ENCODE results near the gene SLC9B2. TPM values are rescaled to one million over a fixed set of nuclear protein-coding genes. Genes with fewer than 3 reads are reported as not detected.

Gene SLC9B2
- total and polyA plus RNA-seq, 2 donors from 2014 or later, result 0.80 to 6.0 TPM

DNA sequence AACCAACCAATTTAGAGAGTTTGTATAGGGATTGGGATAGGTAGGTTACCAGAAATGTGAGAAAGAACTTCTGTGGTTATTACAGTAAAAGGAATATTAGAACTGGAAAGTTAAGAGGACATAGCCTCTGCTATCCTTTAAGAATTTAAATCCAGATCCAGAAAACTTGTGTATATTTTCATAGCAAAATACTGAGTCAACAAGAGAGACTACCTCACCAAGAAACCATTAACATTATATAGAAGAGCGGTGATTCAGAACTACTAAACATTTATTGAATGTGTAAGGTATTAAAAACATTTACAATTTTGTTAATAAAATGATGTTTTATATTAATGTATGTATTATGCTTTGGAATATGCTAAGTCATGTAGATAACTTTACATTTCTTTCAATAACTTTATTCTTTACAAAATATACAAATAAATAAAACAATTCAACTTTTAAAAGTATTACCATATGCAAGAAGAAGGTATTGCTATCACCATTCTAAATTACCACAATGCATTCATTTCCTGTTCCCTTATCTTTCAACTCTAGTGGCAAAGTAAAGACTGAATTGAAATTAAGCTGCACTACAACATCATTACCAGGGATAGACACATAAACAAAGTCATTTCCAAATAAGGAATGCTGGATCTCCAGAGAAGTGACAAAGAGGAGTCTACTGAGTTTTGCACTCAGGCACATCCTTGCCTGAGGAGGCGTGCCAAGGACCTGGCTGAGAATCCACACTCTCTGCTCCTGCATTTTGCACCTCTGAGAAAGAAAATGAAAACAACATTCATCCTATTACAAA, 29.2 kb upstream of the SLC9B2 start:
- no peaks in the 10 kb centered on the region for H3K4me1 ChIP-seq (ENCODE audit: control insufficient read depth in 2 of 3, insufficient read depth in 2 of 3, low read depth in 1 of 3, low read length in 3 of 3)
- H3K4me3 ChIP-seq (ENCODE audit: low read length in 3 of 3), result no peak overlapping the region
- H3K27me3 ChIP-seq (ENCODE audit: control insufficient read depth, insufficient read depth, low read length), result no peaks in the 10 kb centered on the region
- intact Hi-C loops (cut with DNase I), result no loop called here
- FAIRE-seq (no peak), DNase-seq (no peak)
- H3K9ac ChIP-seq (ENCODE audit: low read length in 3 of 3), result no peak overlapping the region
- H3K27ac ChIP-seq (ENCODE audit: low read depth in 2 of 2, low read length in 2 of 2), result no peak overlapping the region
- H3K36me3 ChIP-seq (ENCODE audit: control insufficient read depth in 2 of 3, insufficient read depth in 3 of 3, low read length in 3 of 3), result no peaks in the 10 kb centered on the region
- TF ChIP-seq, protein P1, sequence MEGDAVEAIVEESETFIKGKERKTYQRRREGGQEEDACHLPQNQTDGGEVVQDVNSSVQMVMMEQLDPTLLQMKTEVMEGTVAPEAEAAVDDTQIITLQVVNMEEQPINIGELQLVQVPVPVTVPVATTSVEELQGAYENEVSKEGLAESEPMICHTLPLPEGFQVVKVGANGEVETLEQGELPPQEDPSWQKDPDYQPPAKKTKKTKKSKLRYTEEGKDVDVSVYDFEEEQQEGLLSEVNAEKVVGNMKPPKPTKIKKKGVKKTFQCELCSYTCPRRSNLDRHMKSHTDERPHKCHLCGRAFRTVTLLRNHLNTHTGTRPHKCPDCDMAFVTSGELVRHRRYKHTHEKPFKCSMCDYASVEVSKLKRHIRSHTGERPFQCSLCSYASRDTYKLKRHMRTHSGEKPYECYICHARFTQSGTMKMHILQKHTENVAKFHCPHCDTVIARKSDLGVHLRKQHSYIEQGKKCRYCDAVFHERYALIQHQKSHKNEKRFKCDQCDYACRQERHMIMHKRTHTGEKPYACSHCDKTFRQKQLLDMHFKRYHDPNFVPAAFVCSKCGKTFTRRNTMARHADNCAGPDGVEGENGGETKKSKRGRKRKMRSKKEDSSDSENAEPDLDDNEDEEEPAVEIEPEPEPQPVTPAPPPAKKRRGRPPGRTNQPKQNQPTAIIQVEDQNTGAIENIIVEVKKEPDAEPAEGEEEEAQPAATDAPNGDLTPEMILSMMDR (IDR thresholded peaks at IDR 0.05; ENCODE audit: borderline replicate concordance, extremely low read depth, insufficient read depth), result no peak
- no peaks in the 10 kb centered on the region for H3K9me3 ChIP-seq (ENCODE audit: control insufficient read depth in 2 of 3, insufficient read depth in 1 of 3, low read length in 3 of 3)

DNA sequence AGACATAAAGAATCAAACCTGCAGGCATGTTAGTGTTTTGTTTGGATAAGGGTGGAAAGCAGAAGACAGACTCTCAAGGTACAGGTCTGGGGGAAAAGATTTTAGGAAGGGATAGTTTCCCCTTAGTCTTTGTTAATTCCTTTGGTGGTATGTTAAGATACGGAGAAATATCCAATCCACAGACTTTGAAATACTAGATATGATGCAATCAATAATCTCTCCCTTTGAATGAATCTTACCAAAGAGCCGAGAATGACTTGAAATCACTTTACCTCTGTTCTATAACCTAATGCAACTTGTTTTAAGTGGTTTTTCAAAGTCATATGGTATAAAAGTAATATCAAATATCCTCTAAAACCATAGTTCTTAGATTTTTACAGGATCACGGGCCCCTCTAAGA, 28.3 kb upstream of the SLC9B2 start:
- intact Hi-C loops (cut with DNase I), result no loop called here
- no peak overlapping the region for H3K9ac ChIP-seq (ENCODE audit: low read length in 3 of 3)
- no peak overlapping the region for H3K4me3 ChIP-seq (ENCODE audit: low read length in 3 of 3)
- TF ChIP-seq, protein P1 (IDR thresholded peaks at IDR 0.05; ENCODE audit: borderline replicate concordance, extremely low read depth, insufficient read depth), result no peak
- no peaks in the 10 kb centered on the region for H3K4me1 ChIP-seq (ENCODE audit: control insufficient read depth in 2 of 3, insufficient read depth in 2 of 3, low read depth in 1 of 3, low read length in 3 of 3)
- H3K27me3 ChIP-seq (ENCODE audit: control insufficient read depth, insufficient read depth, low read length), result no peaks in the 10 kb centered on the region
- H3K27ac ChIP-seq (ENCODE audit: low read depth in 2 of 2, low read length in 2 of 2), result no peak overlapping the region
- no peak for DNase-seq
- no peak for FAIRE-seq
- no peaks in the 10 kb centered on the region for H3K36me3 ChIP-seq (ENCODE audit: control insufficient read depth in 2 of 3, insufficient read depth in 3 of 3, low read length in 3 of 3)
- no peaks in the 10 kb centered on the region for H3K9me3 ChIP-seq (ENCODE audit: control insufficient read depth in 2 of 3, insufficient read depth in 1 of 3, low read length in 3 of 3)

DNA sequence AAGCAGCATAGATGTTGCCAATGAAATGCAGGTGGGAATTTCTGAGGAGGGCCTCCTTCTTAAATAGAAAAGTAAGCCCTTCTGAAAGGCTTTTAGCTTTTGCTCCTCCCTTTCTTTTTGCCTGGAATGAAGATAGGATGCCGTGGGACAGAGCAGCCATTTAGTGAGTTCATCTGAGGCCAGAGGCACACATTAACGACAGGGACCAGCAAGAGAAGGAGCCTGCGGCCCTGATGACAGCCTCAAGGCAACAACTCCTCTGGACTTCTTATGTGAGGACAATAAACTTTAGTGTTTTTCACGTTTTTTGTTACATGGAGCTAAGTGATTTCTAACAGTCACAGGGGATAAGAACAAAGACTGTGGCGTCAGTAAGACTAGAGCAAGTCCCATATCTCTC, 24.1 kb upstream of the SLC9B2 start:
- intact Hi-C loops (cut with DNase I), result no loop called here
- DNase-seq (no peak), FAIRE-seq (no peak)
- H3K9ac ChIP-seq (ENCODE audit: low read length in 3 of 3), result no peak overlapping the region
- no peaks in the 10 kb centered on the region for H3K9me3 ChIP-seq (ENCODE audit: control insufficient read depth in 2 of 3, insufficient read depth in 1 of 3, low read length in 3 of 3)
- H3K27me3 ChIP-seq (ENCODE audit: control insufficient read depth, insufficient read depth, low read length), result no peaks in the 10 kb centered on the region
- H3K36me3 ChIP-seq (ENCODE audit: control insufficient read depth in 2 of 3, insufficient read depth in 3 of 3, low read length in 3 of 3), result no peaks in the 10 kb centered on the region
- no peak overlapping the region for H3K4me3 ChIP-seq (ENCODE audit: low read length in 3 of 3)
- H3K4me1 ChIP-seq (ENCODE audit: control insufficient read depth in 2 of 3, insufficient read depth in 2 of 3, low read depth in 1 of 3, low read length in 3 of 3), result peaks cover 0 to 14% (median 6%) of the 10 kb centered on the region in 3 donors
- TF ChIP-seq, protein P1 (IDR thresholded peaks at IDR 0.05; ENCODE audit: borderline replicate concordance, extremely low read depth, insufficient read depth), result no peak
- no peak overlapping the region for H3K27ac ChIP-seq (ENCODE audit: low read depth in 2 of 2, low read length in 2 of 2)
